Mesothelial cell of epicardium (in vitro differentiated cells): ENCODE results near the gene TLX2. TPM values are rescaled to one million over a fixed set of nuclear protein-coding genes. Genes with fewer than 3 reads are reported as not detected.

Experiments used
- DNase-seq, 2 experiments: peaks; one replicate each; pipeline ENCODE4 v3.0.0; 2021; ENCODE audit warnings: low spot score in 2 of 2; ENCODE audit not compliant: unreplicated experiment in 2 of 2
- H3K27ac Mint-ChIP-seq: 2 replicates; pipeline ENCODE4 v1.8.0; 2021; ENCODE audit warnings: mixed read lengths
- H3K27me3 Mint-ChIP-seq: 2 replicates; pipeline ENCODE4 v1.8.0; 2021; ENCODE audit warnings: low read depth, mixed read lengths
- H3K36me3 Mint-ChIP-seq: 2 replicates; pipeline ENCODE4 v1.8.0; 2021; ENCODE audit warnings: mixed read lengths
- H3K4me1 Mint-ChIP-seq: 2 replicates; pipeline ENCODE4 v1.8.0; 2021; ENCODE audit warnings: mixed read lengths
- H3K4me3 Mint-ChIP-seq: 2 replicates; pipeline ENCODE4 v1.8.0; 2021; ENCODE audit warnings: mild to moderate bottlenecking, moderate library complexity, mixed read lengths
- H3K9me3 Mint-ChIP-seq: 2 replicates; pipeline ENCODE4 v1.8.0; 2021; ENCODE audit warnings: mixed read lengths
- CTCF ChIP-seq: fragments of 200-600 bp; sonication (generic); IDR thresholded peaks from one replicate; pipeline ENCODE4 v1.5.0; 2021; ENCODE audit warnings: antibody characterized with exemption; ENCODE audit not compliant: unreplicated experiment
- total RNA-seq: library from RNA; stranded (reverse); gene quantifications from 3 replicates; pipeline ENCODE4 v1.2.1, GENCODE V29; 2021

The TLX2 gene
- total RNA-seq, 1 donor from 2014 or later = not detected

- H3K36me3 Mint-ChIP-seq = no peaks in the 10 kb centered on the region
- H3K4me1 Mint-ChIP-seq = peaks cover 6% of the 10 kb centered on the region
- H3K4me3 Mint-ChIP-seq = peak overlapping the region; percentile 47
- DNase-seq = peak; percentile 40 to 62
- H3K27me3 Mint-ChIP-seq = peaks cover 93% of the 10 kb centered on the region
- H3K9me3 Mint-ChIP-seq = no peaks in the 10 kb centered on the region
- H3K27ac Mint-ChIP-seq = no peak overlapping the region
- no peak for TF ChIP-seq CTCF
Observed at GRCh38 chr2:74515981-74516633, 1.9 kb downstream of the TLX2 start.

- H3K4me1 Mint-ChIP-seq = peaks cover 6% of the 10 kb centered on the region
- no peak for DNase-seq
- TF ChIP-seq CTCF = no peak
- no peaks in the 10 kb centered on the region for H3K36me3 Mint-ChIP-seq
- H3K9me3 Mint-ChIP-seq = no peaks in the 10 kb centered on the region
- H3K27ac Mint-ChIP-seq = no peak overlapping the region
- peaks cover 92% of the 10 kb centered on the region for H3K27me3 Mint-ChIP-seq
- no peak overlapping the region for H3K4me3 Mint-ChIP-seq
Observed at GRCh38 chr2:74516650-74517049, 2.4 kb downstream of the TLX2 start.

- TF ChIP-seq CTCF = no peak
- Mint-ChIP-seq H3K9me3 (peaks cover 6% of the 10 kb centered on the region), H3K4me3 (no peak overlapping the region), H3K4me1 (no peaks in the 10 kb centered on the region), H3K27ac (no peak overlapping the region), H3K36me3 (peaks cover 22% of the 10 kb centered on the region), H3K27me3 (peaks cover 62% of the 10 kb centered on the region)
- no peak for DNase-seq
Observed at GRCh38 chr2:74522516-74522915, 8.3 kb downstream of the TLX2 start.

GRCh38 chr2:74524005-74524404 lies 9.8 kb downstream of the TLX2 start:
- H3K27ac Mint-ChIP-seq = no peak overlapping the region
- no peak for DNase-seq
- peaks cover 11% of the 10 kb centered on the region for H3K4me1 Mint-ChIP-seq
- peaks cover 47% of the 10 kb centered on the region for H3K27me3 Mint-ChIP-seq
- TF ChIP-seq CTCF = no peak
- H3K9me3 Mint-ChIP-seq = peaks cover 6% of the 10 kb centered on the region
- H3K36me3 Mint-ChIP-seq = peaks cover 24% of the 10 kb centered on the region
- H3K4me3 Mint-ChIP-seq = no peak overlapping the region

DNA sequence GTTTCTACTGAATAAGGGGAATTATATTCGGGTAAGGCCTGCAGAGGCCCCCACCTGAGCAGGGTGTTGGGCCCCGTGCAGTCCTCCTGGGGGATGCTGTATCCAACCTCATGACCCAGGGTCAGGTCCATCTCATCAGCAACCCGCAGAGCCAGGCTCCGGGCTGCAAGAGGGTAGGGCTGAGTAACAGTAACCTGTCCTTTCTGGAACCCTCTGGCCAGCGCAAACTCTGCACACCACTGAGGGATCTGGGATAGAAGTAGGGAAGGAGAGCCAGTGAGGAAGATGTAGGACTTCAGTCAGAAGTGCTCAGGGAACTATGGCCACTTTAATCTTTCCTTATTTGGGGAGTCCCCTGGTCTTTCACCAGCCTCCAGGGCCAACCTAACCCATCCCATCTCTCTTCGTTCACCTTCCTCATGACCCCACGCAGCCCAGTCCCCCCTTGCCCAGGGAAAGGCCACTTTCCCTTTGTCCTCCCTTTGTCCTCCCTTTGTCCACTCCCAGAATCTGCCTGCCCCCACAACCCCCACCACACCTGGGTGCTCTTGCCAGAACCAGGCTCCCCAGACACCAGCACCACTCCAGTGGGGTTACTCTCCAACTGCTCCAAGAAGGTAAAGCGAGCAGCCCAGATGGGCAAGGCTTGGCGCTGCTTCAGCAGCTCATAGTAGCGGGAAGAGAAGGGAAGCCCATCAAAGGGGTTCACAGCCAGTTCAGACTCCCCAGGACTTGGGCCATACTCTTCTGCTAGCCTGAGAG lies 10.9 kb downstream of the TLX2 start:
- H3K4me3 Mint-ChIP-seq = no peak overlapping the region
- H3K27ac Mint-ChIP-seq = no peak overlapping the region
- DNase-seq = no peak
- H3K9me3 Mint-ChIP-seq = peaks cover 6% of the 10 kb centered on the region
- peaks cover 24% of the 10 kb centered on the region for H3K36me3 Mint-ChIP-seq
- peaks cover 35% of the 10 kb centered on the region for H3K27me3 Mint-ChIP-seq
- peaks cover 13% of the 10 kb centered on the region for H3K4me1 Mint-ChIP-seq
- TF ChIP-seq CTCF = no peak
